SU-DHL-6 (cell line): ENCODE measurements around the gene FUOM.

Source experiments
- EZH2phosphoT487 ChIP-seq: fragments of 200-600 bp; sonication (generic), shearing (Covaris generic); conservative IDR thresholded peaks from 2 replicates; pipeline ENCODE4 v1.6.1; 2018; ENCODE audit warnings: mild to moderate bottlenecking, antibody characterized with exemption, low read length, moderate library complexity, mixed read lengths
- TF ChIP-seq, protein P1 (sequence below): fragments of 200-600 bp; sonication (generic); IDR thresholded peaks from one replicate; pipeline ENCODE4 v1.5.1; 2017; ENCODE audit warnings: antibody characterized with exemption, mild to moderate bottlenecking, low read length, moderate library complexity; ENCODE audit not compliant: insufficient read depth, poor library complexity, severe bottlenecking

DNA sequence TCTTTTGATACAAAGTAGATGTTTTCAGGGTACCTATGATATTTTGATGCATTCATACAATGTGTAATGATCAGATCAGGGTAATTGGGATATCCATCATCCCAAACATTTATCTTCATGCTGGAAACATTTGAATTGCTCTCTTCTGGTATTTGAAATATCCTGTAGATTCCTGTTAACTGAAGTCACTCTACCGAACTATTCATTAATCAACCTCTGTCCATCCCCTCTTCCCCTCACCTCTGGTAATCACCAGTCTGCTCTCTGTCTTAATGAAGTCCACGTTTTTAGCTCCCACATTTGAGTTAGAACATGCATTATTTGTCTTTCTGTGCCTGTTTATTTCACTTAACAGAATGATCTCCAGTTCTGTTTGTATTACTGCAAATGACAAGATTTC is 47.5 kb upstream of the FUOM start:
- TF ChIP-seq, protein P1, sequence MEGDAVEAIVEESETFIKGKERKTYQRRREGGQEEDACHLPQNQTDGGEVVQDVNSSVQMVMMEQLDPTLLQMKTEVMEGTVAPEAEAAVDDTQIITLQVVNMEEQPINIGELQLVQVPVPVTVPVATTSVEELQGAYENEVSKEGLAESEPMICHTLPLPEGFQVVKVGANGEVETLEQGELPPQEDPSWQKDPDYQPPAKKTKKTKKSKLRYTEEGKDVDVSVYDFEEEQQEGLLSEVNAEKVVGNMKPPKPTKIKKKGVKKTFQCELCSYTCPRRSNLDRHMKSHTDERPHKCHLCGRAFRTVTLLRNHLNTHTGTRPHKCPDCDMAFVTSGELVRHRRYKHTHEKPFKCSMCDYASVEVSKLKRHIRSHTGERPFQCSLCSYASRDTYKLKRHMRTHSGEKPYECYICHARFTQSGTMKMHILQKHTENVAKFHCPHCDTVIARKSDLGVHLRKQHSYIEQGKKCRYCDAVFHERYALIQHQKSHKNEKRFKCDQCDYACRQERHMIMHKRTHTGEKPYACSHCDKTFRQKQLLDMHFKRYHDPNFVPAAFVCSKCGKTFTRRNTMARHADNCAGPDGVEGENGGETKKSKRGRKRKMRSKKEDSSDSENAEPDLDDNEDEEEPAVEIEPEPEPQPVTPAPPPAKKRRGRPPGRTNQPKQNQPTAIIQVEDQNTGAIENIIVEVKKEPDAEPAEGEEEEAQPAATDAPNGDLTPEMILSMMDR: no peak
- no peak for TF ChIP-seq EZH2phosphoT487
